Measurements from ENCODE around the gene FAM53B.

The FAM53B gene

DNA sequence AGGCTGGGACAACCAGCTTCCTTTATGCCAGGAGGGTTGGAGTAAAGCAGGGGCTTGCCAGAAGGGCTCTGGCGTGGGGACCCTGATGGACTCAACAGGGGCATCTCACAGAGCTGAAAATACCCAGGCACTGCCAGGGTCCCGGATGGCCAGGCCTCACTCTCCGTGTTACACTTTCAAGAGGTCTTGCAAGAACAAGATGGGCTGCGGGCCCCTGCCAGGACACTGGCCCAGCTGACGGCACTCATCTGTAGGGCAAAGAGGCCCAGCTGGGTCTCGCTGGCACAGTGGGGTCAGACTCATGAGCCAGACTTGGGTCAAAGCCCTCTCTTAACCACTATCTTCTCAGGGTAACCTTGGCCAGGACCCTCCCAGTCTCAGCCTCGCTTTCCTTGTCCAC, 90.9 kb downstream of the FAM53B start:
- DNase-seq (ENCODE audit: low read depth): no peak
- H3K4me3 ChIP-seq (ENCODE audit: low read depth, low read length): no peak overlapping the region
- TF ChIP-seq, protein P1, sequence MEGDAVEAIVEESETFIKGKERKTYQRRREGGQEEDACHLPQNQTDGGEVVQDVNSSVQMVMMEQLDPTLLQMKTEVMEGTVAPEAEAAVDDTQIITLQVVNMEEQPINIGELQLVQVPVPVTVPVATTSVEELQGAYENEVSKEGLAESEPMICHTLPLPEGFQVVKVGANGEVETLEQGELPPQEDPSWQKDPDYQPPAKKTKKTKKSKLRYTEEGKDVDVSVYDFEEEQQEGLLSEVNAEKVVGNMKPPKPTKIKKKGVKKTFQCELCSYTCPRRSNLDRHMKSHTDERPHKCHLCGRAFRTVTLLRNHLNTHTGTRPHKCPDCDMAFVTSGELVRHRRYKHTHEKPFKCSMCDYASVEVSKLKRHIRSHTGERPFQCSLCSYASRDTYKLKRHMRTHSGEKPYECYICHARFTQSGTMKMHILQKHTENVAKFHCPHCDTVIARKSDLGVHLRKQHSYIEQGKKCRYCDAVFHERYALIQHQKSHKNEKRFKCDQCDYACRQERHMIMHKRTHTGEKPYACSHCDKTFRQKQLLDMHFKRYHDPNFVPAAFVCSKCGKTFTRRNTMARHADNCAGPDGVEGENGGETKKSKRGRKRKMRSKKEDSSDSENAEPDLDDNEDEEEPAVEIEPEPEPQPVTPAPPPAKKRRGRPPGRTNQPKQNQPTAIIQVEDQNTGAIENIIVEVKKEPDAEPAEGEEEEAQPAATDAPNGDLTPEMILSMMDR (IDR thresholded peaks at IDR 0.05; ENCODE audit: low read depth, low read length, missing control alignments): no peak

DNA sequence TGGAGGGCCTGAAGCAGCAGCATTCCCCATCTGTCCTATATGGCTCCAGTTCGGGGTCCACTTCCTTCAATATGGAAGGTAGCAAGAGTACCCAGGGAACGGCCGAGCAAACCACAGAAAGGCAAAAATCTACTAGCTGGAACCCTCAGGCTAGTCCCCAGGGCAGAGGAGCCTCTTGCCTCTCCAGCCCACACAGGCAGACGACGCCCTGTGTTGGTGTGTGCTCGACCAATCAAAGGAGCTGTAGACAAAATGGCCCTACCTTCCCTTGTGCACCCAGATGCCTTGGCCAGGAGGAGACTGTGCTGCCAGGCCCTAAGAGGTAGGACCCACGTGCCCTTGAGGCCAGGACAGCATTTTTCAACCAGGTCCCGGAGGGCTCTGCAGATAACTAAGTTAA, 91.5 kb downstream of the FAM53B start:
- TF ChIP-seq, protein P1 (IDR thresholded peaks at IDR 0.05; ENCODE audit: low read depth, low read length, missing control alignments): no peak
- no peak for DNase-seq (ENCODE audit: low read depth)
- no peak overlapping the region for H3K4me3 ChIP-seq (ENCODE audit: low read depth, low read length)

GRCh38 chr10:124652200-124652599, 92.0 kb downstream of the FAM53B start:
- no peak for DNase-seq (ENCODE audit: low read depth)
- TF ChIP-seq, protein P1 (IDR thresholded peaks at IDR 0.05; ENCODE audit: low read depth, low read length, missing control alignments): no peak
- H3K4me3 ChIP-seq (ENCODE audit: low read depth, low read length): no peak overlapping the region

DNA sequence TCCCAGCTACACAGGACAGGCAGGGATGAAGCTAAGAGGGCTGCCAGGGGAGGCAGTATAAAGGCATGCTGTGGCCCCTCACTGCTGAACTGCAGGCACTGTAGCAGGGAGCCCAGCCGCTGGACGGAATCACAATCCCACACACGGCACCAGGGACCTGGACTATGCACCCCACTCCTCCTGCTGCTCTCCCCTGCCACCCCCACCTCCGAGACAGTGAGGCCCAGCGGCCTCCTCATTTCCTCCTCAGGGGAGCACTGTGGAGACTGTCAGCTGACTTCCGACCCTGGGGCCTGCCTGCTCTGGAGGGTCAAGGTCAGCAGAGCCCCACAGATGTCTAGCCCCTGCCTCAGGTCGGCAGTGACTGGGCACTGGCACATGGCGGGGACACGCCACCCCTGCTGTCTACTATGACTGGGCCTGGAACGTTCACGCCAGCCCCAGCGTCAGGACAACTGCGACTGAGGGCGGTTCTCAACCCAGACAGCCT, 92.7 kb downstream of the FAM53B start:
- no peak for DNase-seq (ENCODE audit: low read depth)
- no peak overlapping the region for H3K4me3 ChIP-seq (ENCODE audit: low read depth, low read length)
- TF ChIP-seq, protein P1 (IDR thresholded peaks at IDR 0.05; ENCODE audit: low read depth, low read length, missing control alignments): no peak

- H3K4me3 ChIP-seq (ENCODE audit: low read depth, low read length): no peak overlapping the region
- TF ChIP-seq, protein P1 (IDR thresholded peaks at IDR 0.05; ENCODE audit: low read depth, low read length, missing control alignments): no peak
- no peak for DNase-seq (ENCODE audit: low read depth)
These were observed 93.3 kb downstream of the FAM53B start for GRCh38 chr10:124650820-124651401.

GRCh38 chr10:124650263-124650662, 93.9 kb downstream of the FAM53B start:
- no peak for DNase-seq (ENCODE audit: low read depth)
- TF ChIP-seq, protein P1 (IDR thresholded peaks at IDR 0.05; ENCODE audit: low read depth, low read length, missing control alignments): no peak

DNA sequence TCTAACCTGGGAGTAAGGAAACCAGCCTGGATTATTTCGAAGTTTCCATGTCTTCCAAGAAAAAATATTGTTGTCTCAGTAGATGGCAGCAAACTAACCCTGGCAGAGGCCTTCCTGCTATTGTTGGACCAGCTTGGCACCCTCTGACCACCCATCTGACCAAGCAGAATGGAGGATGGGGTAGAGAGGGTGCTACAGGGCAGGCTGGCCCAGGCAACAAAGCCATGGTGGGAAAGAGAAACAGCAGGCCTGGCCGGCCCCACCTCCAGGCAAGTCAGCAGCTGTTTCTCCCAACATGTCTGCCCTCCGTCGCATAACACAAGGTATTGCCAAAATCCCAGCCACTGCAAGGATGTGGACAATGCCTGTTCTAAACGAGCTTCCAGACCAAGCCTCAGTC, 95.0 kb downstream of the FAM53B start:
- TF ChIP-seq, protein P1 (IDR thresholded peaks at IDR 0.05; ENCODE audit: low read depth, low read length, missing control alignments): no peak
- H3K4me3 ChIP-seq (ENCODE audit: low read depth, low read length): no peak overlapping the region
- DNase-seq (ENCODE audit: low read depth): no peak

More at GRCh38 chr10:124650263-124650662, 93.9 kb downstream of the FAM53B start:
- H3K4me3 ChIP-seq (ENCODE audit: low read depth, low read length): no peak overlapping the region

Data from GM12864 (cell line).